Measurements from ENCODE around the gene COL26A1. TPM values are rescaled to one million over a fixed set of nuclear protein-coding genes. Genes with fewer than 3 reads are reported as not detected.

The COL26A1 gene
- total RNA-seq, 6 donors from 2014 or later, result 0.20 to 1.0 (median 0.30) TPM; not detected in 2

DNA sequence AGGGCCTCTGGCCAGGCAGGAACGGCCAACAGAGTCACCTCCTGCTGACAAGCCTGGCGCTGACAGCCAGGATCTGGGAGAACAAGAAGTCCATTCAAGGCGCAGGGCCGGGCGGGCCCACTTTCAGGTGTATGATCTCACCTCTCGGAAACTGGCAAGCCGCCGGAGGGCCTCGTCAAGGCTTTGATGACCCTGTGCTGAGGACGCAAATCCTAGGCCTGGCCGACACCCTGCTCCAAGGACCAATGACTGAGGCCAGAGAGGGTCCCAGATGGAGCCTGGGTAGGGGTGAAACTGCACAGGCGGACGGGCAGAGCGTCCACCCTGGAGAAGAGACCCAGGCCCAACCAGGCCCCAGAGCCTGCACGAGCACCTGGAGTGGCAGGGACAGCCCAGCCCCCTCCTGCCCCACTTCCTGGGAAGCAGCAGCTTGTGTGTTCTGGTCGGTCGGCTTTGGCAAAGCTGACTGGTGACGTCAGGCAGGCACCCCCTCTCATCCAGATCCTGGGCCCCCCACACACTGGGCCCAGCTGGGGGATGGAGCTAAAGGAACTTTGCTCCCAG is 235.8 kb downstream of the COL26A1 start:
- DNase-seq, result peak; percentile 86 to 91

DNA sequence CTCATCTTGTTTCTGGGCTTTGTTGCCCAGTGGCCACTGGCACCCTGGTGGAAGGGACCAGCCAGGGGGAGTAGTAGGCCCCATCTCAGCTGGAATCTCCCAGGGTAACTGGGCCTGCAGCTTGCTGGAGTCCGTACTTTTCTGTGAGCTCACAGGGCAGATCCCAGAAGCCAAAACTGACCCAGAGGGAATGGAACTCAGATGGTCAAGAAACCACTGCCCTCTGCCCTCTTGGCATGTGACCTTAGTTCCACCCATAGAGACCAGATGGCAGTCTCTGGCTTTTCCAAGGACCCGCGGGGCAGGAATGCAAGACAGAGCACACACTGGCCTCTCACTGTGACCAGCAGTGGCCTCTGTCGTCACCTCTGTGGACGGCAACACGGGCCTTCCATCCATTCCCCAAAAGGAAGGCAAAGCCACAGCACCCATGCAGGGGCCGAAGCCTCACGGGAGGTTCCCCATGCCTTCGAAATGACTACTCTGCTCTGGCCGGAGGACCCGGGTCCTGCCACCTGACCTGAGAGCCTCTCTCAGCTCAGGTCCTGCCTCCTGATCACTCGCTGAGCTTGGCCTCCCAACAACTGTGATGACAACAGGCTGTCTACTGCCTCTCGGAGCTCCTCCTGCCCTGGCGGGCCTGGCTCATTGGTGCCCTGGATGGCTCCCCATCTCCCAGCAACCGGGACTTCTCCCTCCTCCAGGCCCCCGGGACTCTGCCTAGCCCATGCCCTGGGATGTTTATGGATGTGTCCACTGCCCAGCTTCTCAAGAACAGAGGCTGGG is 236.5 kb downstream of the COL26A1 start:
- Histone ChIP-seq H3K4me3 (no peak overlapping the region), H3K27me3 (no peaks in the 10 kb centered on the region), H3K4me1 (peaks cover 4 to 13% (median 9%) of the 10 kb centered on the region in 4 donors), H3K36me3 (no peaks in the 10 kb centered on the region), H3K9me3 (no peaks in the 10 kb centered on the region), H3K27ac (peak overlapping the region in 2 of 4 donors; percentile 8 to 58)
- ATAC-seq (ENCODE audit: low FRiP score in 2 of 2) (no peak), DNase-seq (peak in 1 of 2 donors; percentile 37)
- TF ChIP-seq EP300 (IDR thresholded peaks at IDR 0.05) (no peak), POLR2A (IDR thresholded peaks at IDR 0.05) (no peak), POLR2AphosphoS5 (IDR thresholded peaks at IDR 0.05) (no peak)
- TF ChIP-seq, protein P1, sequence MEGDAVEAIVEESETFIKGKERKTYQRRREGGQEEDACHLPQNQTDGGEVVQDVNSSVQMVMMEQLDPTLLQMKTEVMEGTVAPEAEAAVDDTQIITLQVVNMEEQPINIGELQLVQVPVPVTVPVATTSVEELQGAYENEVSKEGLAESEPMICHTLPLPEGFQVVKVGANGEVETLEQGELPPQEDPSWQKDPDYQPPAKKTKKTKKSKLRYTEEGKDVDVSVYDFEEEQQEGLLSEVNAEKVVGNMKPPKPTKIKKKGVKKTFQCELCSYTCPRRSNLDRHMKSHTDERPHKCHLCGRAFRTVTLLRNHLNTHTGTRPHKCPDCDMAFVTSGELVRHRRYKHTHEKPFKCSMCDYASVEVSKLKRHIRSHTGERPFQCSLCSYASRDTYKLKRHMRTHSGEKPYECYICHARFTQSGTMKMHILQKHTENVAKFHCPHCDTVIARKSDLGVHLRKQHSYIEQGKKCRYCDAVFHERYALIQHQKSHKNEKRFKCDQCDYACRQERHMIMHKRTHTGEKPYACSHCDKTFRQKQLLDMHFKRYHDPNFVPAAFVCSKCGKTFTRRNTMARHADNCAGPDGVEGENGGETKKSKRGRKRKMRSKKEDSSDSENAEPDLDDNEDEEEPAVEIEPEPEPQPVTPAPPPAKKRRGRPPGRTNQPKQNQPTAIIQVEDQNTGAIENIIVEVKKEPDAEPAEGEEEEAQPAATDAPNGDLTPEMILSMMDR (IDR thresholded peaks at IDR 0.05), result no peak
- WGBS, 2 donors, result 71 to 85% methylated on average over 9 to 15 of the region's 16 CpGs

More for the DNA sequence above, 235.8 kb downstream of the COL26A1 start:
- WGBS, 2 donors, result 76 to 84% methylated on average over 9 to 15 of the region's 18 CpGs
- Histone ChIP-seq H3K27me3 (no peaks in the 10 kb centered on the region), H3K36me3 (no peaks in the 10 kb centered on the region), H3K4me1 (peaks cover 4 to 13% (median 9%) of the 10 kb centered on the region in 4 donors), H3K27ac (peak overlapping the region in 2 of 4 donors; percentile 8 to 58), H3K9me3 (no peaks in the 10 kb centered on the region), H3K4me3 (no peak overlapping the region)
- TF ChIP-seq, protein P1 (IDR thresholded peaks at IDR 0.05), result no peak
- no peak for TF ChIP-seq POLR2AphosphoS5 (IDR thresholded peaks at IDR 0.05)
- ATAC-seq (ENCODE audit: low FRiP score in 2 of 2), result peak in 1 of 2 donors; percentile 54

DNA sequence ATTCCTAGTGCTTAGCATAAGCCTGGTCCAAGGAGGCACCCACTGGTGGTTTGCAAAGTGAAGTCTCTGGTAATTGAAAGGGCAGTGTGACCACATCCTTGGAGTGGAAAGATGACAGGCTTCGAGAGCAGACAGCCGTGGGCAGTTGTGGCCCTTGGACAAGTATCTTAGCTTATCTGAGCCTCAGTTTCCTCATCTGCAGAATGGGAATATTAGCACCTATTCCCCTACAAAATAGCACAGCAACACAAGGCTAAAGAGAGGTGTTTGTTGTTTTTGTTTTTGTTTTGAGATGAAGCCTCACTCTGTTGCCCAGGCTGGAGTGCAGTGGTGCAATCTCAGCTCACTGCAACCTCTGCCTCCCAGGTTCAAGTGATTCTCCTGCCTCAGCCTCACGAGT is 237.1 kb downstream of the COL26A1 start:
- ATAC-seq (ENCODE audit: low FRiP score in 2 of 2) (no peak), DNase-seq (no peak)
- Histone ChIP-seq H3K27me3 (no peaks in the 10 kb centered on the region), H3K4me1 (peaks cover 4 to 13% (median 9%) of the 10 kb centered on the region in 4 donors), H3K4me3 (no peak overlapping the region), H3K27ac (no peak overlapping the region), H3K36me3 (no peaks in the 10 kb centered on the region), H3K9me3 (no peaks in the 10 kb centered on the region)
- TF ChIP-seq, protein P1 (IDR thresholded peaks at IDR 0.05), result no peak
- TF ChIP-seq POLR2A (IDR thresholded peaks at IDR 0.05) (no peak), POLR2AphosphoS5 (IDR thresholded peaks at IDR 0.05) (no peak), EP300 (IDR thresholded peaks at IDR 0.05) (no peak)
- WGBS, 2 donors, result 84 to 100% methylated on average over 3 of the region's 3 CpGs

DNA sequence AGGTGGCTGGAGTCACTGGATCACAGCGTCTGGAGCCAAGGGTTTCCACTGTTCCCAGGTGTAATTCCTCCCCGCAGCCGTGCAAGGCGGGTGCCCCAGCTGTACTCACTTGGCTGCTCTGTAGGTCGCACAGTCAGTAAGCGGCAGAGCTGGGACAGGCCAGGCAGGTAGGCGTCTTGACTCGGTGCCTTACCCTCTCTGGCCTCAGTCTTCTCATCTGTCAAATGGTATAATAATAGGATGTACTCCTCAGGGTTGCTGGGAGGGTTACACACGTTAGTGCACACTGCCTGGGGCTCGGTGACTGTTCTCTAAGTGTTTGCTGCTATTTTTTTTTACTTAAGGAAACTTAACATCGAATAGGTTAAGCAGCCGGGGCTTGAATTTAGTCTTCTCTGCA is 239.4 kb downstream of the COL26A1 start:
- Histone ChIP-seq H3K27ac (no peak overlapping the region), H3K4me1 (peaks cover 4 to 13% (median 9%) of the 10 kb centered on the region in 4 donors), H3K27me3 (no peaks in the 10 kb centered on the region), H3K4me3 (no peak overlapping the region), H3K9me3 (no peaks in the 10 kb centered on the region), H3K36me3 (no peaks in the 10 kb centered on the region)
- DNase-seq (no peak), ATAC-seq (ENCODE audit: low FRiP score in 2 of 2) (no peak)
- whole genome bisulfite sequencing, 2 donors, result 60 to 66% methylated on average over 11 to 12 of the region's 12 CpGs
- TF ChIP-seq, protein P1 (IDR thresholded peaks at IDR 0.05), result no peak
- TF ChIP-seq POLR2A (IDR thresholded peaks at IDR 0.05) (no peak), POLR2AphosphoS5 (IDR thresholded peaks at IDR 0.05) (no peak), EP300 (IDR thresholded peaks at IDR 0.05) (no peak)
